D341Med (cell line): ENCODE results near the gene DTX3L.

Source experiments
- DNase-seq: peaks from one replicate; pipeline ENCODE4 v3.0.0; 2012; ENCODE audit warnings: low spot score

DTX3L gene

DNA sequence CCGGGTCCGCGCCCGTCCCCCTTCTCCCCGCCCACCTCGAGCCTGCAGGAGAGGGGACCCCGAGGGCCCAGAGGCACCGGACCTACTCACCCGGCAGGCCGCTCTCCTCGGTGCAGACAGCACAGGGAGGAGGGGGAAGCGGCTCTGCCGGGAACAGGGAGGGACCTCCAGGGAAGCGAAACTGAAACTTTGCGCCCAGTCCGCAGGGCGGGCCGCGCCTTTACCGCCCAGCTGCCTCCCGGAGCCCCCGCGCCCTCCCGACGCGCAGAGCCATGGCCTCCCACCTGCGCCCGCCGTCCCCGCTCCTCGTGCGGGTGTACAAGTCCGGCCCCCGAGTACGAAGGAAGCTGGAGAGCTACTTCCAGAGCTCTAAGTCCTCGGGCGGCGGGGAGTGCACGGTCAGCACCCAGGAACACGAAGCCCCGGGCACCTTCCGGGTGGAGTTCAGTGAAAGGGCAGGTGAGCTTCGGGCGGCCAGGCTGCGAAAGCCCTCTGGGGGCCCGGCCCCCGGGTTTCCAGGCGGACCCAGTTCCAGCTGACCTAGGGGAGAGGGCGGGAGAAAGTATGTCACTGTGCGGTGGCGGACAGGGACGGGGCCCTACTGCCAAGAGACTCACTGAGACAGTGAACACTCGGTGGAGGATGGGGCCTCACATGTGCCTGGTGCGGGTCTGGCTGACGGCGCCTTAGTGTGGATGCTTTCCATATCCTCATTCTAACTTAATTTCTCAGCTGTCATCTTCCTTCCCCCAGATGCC lies at the start of gene DTX3L, which contains the start of gene PARP9:
Gene DTX3L, plus strand, starts transcription at position 184 of the 758 bp plus-strand sequence. Its CDS starts 89 bp downstream, at position 273.
Gene PARP9, minus strand, starts transcription at position 146 of the 758 bp plus-strand sequence. CDS start 4,680 bp downstream, outside the sequence.
- DNase-seq = peak; percentile 39

GRCh38 chr3:122515020-122515468 lies 49.1 kb upstream of the DTX3L start:
- DNase-seq = no peak

DNA sequence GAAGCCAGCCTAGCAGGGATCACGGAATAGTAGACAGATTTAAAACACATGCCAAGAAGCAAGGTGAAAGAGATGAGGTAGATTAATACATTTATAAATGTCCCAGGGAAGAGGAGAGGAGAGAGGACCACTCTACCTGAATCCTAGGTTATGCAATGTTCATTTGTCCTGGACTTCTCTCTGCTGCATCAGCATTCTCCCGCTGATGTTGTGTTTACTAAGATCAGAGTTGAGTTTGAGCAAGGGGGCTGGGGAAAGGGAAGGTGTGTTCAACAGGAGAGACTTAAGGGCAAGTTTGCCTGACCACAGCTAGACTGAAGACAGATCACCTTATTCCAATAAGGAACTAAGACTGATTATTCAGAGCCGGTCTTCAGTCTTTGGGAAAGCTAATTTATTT lies 48.3 kb upstream of the DTX3L start:
- DNase-seq = no peak

DNA sequence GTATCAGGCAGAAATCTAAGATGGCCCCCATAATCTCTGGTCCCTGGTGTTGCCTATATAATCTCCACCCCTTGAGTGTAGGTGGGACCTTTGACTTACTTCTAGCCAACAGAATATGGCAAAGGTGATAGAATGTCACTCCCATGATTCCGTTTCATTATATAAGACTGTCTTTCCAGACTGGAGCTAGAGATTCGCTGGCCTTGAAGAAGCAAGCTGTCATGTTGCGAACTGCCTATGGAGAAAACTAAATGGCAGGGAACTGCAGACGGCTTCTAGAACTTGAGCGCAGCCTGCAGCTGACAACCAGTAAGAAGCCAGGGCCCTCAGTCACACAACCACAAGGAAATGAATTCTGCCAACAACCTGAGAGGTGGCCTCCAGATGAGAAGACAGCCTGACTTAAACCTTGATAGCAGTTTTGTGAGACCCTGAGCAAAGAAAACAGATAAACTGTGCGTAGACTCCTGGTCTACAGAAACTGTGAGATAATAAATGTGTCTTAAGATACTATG lies 47.2 kb upstream of the DTX3L start:
- DNase-seq = no peak

GRCh38 chr3:122519693-122520092 lies 44.4 kb upstream of the DTX3L start:
- DNase-seq = no peak

DNA sequence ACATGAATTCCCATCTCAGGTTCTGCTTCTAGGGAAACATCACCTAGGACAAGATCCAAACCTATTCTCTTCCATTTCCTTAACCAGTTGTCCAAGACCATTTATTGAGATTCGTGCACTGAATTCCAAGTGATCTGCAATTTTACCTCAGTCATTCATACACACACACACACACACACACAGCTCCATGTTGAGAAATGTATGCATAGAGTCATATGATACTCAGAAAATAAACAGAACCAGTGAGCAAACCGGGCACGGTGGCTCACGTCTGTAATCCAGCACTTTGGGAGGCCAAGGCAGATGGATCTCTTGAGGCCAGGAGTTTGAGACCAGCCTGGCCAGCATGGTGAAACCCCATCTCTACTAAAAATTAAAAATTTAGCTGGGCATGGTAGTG lies 43.3 kb upstream of the DTX3L start:
- DNase-seq = no peak

GRCh38 chr3:122523317-122523716 lies 40.8 kb upstream of the DTX3L start:
- no peak for DNase-seq

- DNase-seq = no peak
Measured at GRCh38 chr3:122530164-122530563, 34.0 kb upstream of the DTX3L start.

DNA sequence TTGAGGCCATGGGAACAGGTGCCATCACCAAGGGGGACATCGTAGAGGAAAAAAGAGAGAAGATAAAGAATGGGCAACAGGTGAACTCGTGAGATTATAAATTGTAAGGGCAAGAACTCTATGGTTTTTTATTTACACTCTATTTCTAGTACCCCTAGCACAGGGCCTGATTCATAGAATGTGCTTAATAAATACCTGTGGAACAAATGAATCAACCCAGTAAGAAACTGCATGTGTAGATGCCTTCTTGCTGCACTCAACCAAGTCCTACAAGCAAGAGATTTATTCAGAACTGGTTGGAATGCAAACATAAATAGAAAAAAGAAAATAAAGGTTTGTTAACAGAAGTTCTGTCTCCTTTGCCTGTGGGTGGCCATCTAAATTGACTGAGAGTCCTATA lies 30.7 kb upstream of the DTX3L start:
- DNase-seq = no peak

GRCh38 chr3:122533931-122534334 lies 30.2 kb upstream of the DTX3L start:
- DNase-seq = no peak

- no peak for DNase-seq
Measured at GRCh38 chr3:122535964-122536631, 28.0 kb upstream of the DTX3L start.

GRCh38 chr3:122536632-122537001 lies 27.5 kb upstream of the DTX3L start:
- no peak for DNase-seq

DNA sequence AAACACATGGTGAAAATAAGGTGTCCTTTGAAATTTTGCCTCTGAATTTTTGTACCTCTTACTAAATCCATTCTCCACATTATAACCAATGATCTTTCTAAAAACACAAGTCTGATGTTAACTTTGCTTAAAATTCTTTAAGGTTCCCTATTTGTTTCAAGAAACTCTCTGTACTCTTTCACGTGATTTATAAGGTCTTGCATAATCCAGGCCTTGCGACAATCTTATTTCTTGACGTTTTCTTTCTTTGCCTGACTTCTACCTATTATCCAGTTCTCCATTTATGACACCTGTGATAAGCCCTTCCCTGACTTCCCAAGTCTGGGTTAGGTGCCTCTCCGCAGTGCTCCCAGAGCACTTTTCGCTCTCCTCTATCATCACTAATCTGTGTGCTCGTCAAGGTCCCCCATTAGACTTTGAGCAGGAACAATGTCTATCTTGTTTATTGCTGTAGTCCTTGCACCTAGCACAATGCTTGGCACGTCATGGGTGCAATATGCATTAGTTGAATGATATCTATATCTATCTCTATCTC lies 25.1 kb upstream of the DTX3L start:
- DNase-seq = no peak

DNA sequence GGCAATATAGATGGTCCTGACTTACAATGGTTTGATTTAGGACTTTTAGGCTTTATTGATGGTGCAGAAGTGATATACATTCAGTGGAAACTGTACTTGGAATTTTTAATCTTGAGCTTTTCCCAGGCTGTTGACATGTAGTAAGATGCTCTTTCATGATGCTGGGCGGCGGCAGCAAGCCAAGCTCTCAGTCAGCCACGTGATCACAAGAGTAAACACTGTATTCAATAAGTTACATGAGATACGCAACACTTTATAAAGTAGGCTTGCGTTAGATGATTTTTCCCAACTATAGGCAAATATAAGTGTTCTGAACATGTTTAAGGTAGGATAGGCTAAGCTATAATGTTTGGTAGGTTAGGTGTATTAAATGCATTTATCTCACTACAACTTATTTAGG lies 18.0 kb upstream of the DTX3L start:
- no peak for DNase-seq

DNA sequence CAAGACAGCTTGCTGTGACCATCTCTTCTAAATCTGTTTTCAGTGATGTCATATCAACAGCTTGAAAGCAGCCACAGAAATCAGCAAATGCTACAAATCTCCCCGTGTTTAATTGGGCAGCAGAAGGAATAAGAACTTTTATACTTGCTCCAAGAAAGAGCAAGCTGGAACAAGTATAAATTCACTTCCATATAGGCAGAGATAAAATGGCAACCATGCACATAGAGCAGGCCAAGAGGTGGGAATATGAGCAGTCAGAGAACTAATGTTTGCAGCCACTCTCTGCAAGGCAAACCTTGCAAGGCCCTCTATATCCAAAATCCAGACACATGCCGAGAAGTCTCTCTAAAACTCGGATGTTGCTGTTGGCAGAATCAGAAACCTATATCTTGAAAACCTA lies 16.1 kb upstream of the DTX3L start:
- no peak for DNase-seq

DNA sequence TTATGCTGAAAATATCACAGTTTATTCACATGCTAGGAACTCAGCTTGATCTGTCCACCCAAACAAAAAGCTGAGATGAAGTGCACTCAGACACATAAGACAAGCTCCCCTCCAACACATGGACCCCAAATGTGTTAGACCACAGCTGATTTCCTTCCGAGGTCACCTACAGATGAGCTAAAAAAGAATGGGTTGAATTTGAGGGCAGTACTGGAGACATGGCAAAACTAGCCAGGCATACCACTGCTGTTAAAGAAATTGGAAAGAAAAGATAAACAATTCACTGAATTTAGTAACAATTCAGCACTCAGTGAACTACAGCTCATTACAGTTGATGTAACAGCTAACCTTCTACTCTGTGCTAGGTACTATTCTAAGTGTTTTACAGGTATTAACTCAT lies 15.5 kb upstream of the DTX3L start:
- DNase-seq = no peak

- DNase-seq = no peak
Measured at GRCh38 chr3:122553171-122553570, 11.0 kb upstream of the DTX3L start.

DNA sequence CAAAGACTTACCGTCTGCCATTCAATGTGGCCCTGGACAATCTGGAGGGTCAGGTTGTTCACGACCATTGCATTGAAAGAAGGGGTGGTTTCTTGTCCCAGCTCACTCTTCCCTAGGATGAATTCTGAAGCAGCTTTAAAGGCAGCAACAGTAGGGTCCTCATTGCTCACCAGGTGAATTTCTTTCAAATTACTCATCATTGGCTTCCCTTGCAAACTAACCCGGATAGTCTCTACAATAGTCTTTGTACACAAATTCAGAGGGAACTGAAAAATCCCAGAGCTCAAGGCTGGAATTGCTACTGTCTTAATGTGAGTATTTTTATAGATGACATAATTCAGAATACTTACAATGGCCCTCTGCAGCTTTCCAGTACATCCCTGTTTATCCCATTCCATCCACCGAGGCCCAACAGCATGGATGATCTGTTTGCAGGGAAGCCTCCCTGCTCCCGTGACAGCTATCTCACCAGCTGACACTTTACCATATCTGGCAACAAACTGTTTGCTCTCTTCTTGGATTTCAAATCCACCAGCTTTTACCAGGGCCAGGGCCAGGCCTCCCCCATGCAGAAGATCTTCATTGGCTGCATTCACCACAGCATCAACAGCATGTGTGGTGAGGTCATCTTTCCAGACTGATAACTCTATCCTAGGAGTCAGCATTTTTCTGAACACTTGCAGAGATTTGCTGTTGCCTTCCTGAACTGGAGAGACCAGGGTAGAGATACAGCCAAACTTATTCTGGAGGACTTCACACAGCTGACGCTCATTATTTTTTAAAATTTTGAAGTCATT lies 8.7 kb upstream of the DTX3L start:
- DNase-seq = no peak

GRCh38 chr3:122557356-122557755 lies 6.8 kb upstream of the DTX3L start:
- DNase-seq = no peak

DNA sequence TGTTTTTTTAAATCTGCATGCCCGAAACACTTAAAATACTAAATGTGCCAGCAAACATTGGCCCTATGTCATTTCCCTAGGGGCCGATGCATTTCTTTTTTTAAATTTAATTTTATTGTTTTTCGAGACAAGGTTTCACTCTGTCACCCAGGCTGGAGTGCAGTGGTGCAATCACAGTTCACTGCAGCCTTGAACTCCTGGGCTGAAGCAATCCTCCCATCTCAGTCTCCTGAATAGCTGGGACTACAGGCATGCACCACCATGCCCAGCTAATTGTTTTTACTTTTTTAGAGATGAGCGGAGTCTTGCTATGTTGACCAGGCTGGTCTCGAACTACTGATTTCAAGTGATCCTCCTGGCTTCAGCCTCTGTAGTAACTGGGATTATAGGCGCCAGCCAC lies 5.5 kb upstream of the DTX3L start:
- no peak for DNase-seq

- no peak for DNase-seq
Measured at GRCh38 chr3:122559906-122560305, 4.2 kb upstream of the DTX3L start.

GRCh38 chr3:122560680-122561079 lies 3.5 kb upstream of the DTX3L start:
- DNase-seq = peak; percentile 49
